Endothelial cell of umbilical vein (primary cell): Measurements from ENCODE around the gene DLX3. TPM values are rescaled to one million over a fixed set of nuclear protein-coding genes. Genes with fewer than 3 reads are reported as not detected.

Experiments used
- BruUV-seq: library from RNA; stranded (reverse); fragments of 400-500 nt; replicated peaks from 2 replicates; lab custom pipeline; 2021; lab: Mats Ljungman, UMichigan
- CTCF ChIA-PET: fragments of 300-600, 350-600 bp; sonication (Branson Sonifier 250); formaldehyde crosslinking; loops from one replicate; lab custom pipeline; 2021; ENCODE audit warnings: antibody characterized with exemption, inconsistent platforms; lab: Charles Lee
- POLR2A ChIA-PET: fragments of 300-600, 350-600 bp; sonication (Branson Sonifier 250); formaldehyde crosslinking; loops from one replicate; lab custom pipeline; 2021; ENCODE audit warnings: antibody characterized with exemption, inconsistent platforms; lab: Charles Lee
- DNase-seq: peaks from one replicate; pipeline ENCODE4 v3.0.0-alpha.2; 2011; ENCODE audit warnings: low read depth, low spot score
- FAIRE-seq: peaks from 2 replicates; lab custom pipeline; 2011; peaks lifted over from hg19 to GRCh38; lab: Jason Lieb, UNC
- H2AFZ ChIP-seq: 2 replicates; pipeline ENCODE4 v1.6.0; 2012; ENCODE audit warnings: low read depth, low read length, control low read depth, inconsistent platforms
- H3K27ac ChIP-seq: 2 replicates; pipeline ENCODE4 v1.5.1; 2011; ENCODE audit warnings: low read depth, mild to moderate bottlenecking, control low read depth, low read length, moderate library complexity; ENCODE audit not compliant: insufficient read depth
- H3K27me3 ChIP-seq, 2 experiments: 2 replicates each; pipeline versions ENCODE4 v1.6.0 to v1.6.1; 2011; ENCODE audit warnings: low read length in 2 of 2, mixed read lengths in 1 of 2; ENCODE audit not compliant: control insufficient read depth in 2 of 2, insufficient read depth in 2 of 2
- H3K36me3 ChIP-seq, 2 experiments: 2 replicates in 1 of 2; 3 replicates in 1 of 2; pipeline ENCODE4 v1.5.1; 2011; ENCODE audit warnings: low read length in 2 of 2, mild to moderate bottlenecking in 1 of 2, moderate library complexity in 1 of 2; ENCODE audit not compliant: control insufficient read depth in 2 of 2, insufficient read depth in 2 of 2; ENCODE audit errors: extremely low read depth in 1 of 2
- H3K4me1 ChIP-seq: 3 replicates; pipeline ENCODE4 v1.5.1; 2011; ENCODE audit warnings: mild to moderate bottlenecking, low read length; ENCODE audit not compliant: control insufficient read depth, insufficient read depth; ENCODE audit errors: extremely low read depth
- H3K4me2 ChIP-seq: 2 replicates; pipeline ENCODE4 v1.6.1; 2011; ENCODE audit warnings: low read length, control low read depth, mixed read lengths; ENCODE audit not compliant: insufficient read depth
- H3K4me3 ChIP-seq, 3 experiments: fragments of 200-600 bp in 1 of 3; sonication (generic), shearing (Covaris generic) in 1 of 3; replicated peaks in 1 of 3; 2 replicates each; pipeline ENCODE4 v1.5.1; 2011 to 2016; ENCODE audit warnings: control low read depth in 3 of 3, low read length in 3 of 3, mild to moderate bottlenecking in 2 of 3, inconsistent platforms in 1 of 3, low read depth in 1 of 3, moderate library complexity in 1 of 3; ENCODE audit not compliant: insufficient read depth in 1 of 3
- H3K79me2 ChIP-seq: 2 replicates; pipeline ENCODE4 v1.6.0; 2012; ENCODE audit warnings: low read length, inconsistent platforms; ENCODE audit not compliant: control insufficient read depth, insufficient read depth
- H3K9ac ChIP-seq: replicated peaks from 2 replicates; pipeline ENCODE3; 2011; ENCODE audit warnings: low read length, control low read depth; ENCODE audit not compliant: insufficient read depth; ENCODE audit errors: extremely low read depth
- H3K9me1 ChIP-seq: replicated peaks from 3 replicates; pipeline ENCODE4 v1.6.0; 2011; ENCODE audit warnings: mild to moderate bottlenecking, low read length; ENCODE audit not compliant: control insufficient read depth, insufficient read depth; ENCODE audit errors: extremely low read depth
- H3K9me3 ChIP-seq: replicated peaks from 2 replicates; pipeline ENCODE4 v1.5.1; 2012; ENCODE audit warnings: low read length, inconsistent platforms; ENCODE audit not compliant: control insufficient read depth, insufficient read depth
- H4K20me1 ChIP-seq: replicated peaks from 2 replicates; pipeline ENCODE3; 2011; ENCODE audit warnings: mild to moderate bottlenecking, low read length; ENCODE audit not compliant: control insufficient read depth, insufficient read depth; ENCODE audit errors: extremely low read depth
- EZH2 ChIP-seq: IDR thresholded peaks from 2 replicates; pipeline ENCODE4 v1.6.1; 2012; ENCODE audit warnings: borderline replicate concordance, low read depth, mild to moderate bottlenecking, moderate library complexity, low read length, inconsistent platforms; ENCODE audit not compliant: severe bottlenecking
- FOS ChIP-seq: IDR thresholded peaks from 2 replicates; pipeline ENCODE4 v1.6.1; 2011; ENCODE audit warnings: mild to moderate bottlenecking, low read length, moderate library complexity, borderline replicate concordance; ENCODE audit not compliant: insufficient read depth
- GATA2 ChIP-seq: IDR thresholded peaks from 2 replicates; pipeline ENCODE4 v1.7.0; 2011; ENCODE audit warnings: low read depth, mild to moderate bottlenecking, moderate library complexity, mixed read lengths, low read length; ENCODE audit not compliant: insufficient read length, insufficient read depth
- JUN ChIP-seq: IDR thresholded peaks from 2 replicates; pipeline ENCODE4 v1.6.1; 2011; ENCODE audit warnings: borderline replicate concordance, low read depth; ENCODE audit not compliant: insufficient read length, insufficient read depth
- MYC ChIP-seq: IDR thresholded peaks from one replicate; pipeline ENCODE4 v1.6.1; 2011; ENCODE audit warnings: mild to moderate bottlenecking, low read depth, low read length
- POLR2A ChIP-seq: IDR thresholded peaks from 2 replicates; pipeline ENCODE4 v1.6.1; 2012; ENCODE audit warnings: low read depth, mild to moderate bottlenecking, control low read depth, low read length
- POLR2AphosphoS5 ChIP-seq: IDR thresholded peaks from 2 replicates; pipeline ENCODE4 v1.6.1; 2012; ENCODE audit warnings: low read depth, mild to moderate bottlenecking, control low read depth, low read length, moderate library complexity; ENCODE audit not compliant: insufficient read depth
- dilution Hi-C: fragments of 300-500 bp; cut with MboI; formaldehyde crosslinking; loops from one replicate; pipeline ENCODE4 v1.15.0; 2019; ENCODE audit warnings: low sequenced_read_pairs; ENCODE audit not compliant: extremely low pct_ligation_motif_present
- intact Hi-C: fragments of 100-400 bp; cut with micrococcal nuclease; formaldehyde crosslinking; loops from one replicate; pipeline ENCODE4 v1.10.0; 2022
- polyA plus RNA-seq, 4 experiments: library from polyadenylated mRNA; depleted of rRNA in 3 of 4; stranded (reverse) in 3 of 4; unstranded in 1 of 4; fragments of >200 nt; gene quantifications; 2 replicates each; pipeline versions ENCODE4 v1.2.1 to v1.2.3, GENCODE V29; 2011 to 2012; ENCODE audit warnings: missing spikeins in 1 of 4
- total RNA-seq: library from RNA; stranded (reverse); gene quantifications from 2 replicates; pipeline ENCODE4 v1.2.3, GENCODE V29; 2021
- TF ChIP-seq, protein P1 (sequence below): IDR thresholded peaks from 2 replicates; pipeline ENCODE4 v1.6.1; 2011; ENCODE audit not compliant: insufficient read depth, insufficient read length
- TF ChIP-seq, protein P2 (sequence below), 2 donors: IDR thresholded peaks; 1 replicate in 1 of 2; 2 replicates in 1 of 2; pipeline ENCODE4 v1.5.1; 2011; ENCODE audit warnings: low read length in 2 of 2, mild to moderate bottlenecking in 2 of 2, moderate library complexity in 2 of 2, control low read depth in 1 of 2, inconsistent platforms in 1 of 2, low read depth in 1 of 2; ENCODE audit not compliant: insufficient read depth in 1 of 2; ENCODE audit errors: extremely low read depth in 1 of 2

Gene DLX3
- total and polyA plus RNA-seq, 2 donors (not counting 3 experiments of a cell fraction or from before 2014, with no cell fraction given): not detected

GRCh38 chr17:50020841-50021599, 26.0 kb upstream of the DLX3 start:
- H3K9ac ChIP-seq: no peak overlapping the region
- H3K27me3 ChIP-seq: peaks cover 3 to 8% of the 10 kb centered on the region in 2 experiments
- BruUV-seq: no TSS peak
- H4K20me1 ChIP-seq: no peaks in the 10 kb centered on the region
- no peaks in the 10 kb centered on the region for H3K79me2 ChIP-seq
- H3K9me3 ChIP-seq: no peaks in the 10 kb centered on the region
- dilution Hi-C loops: no loop called here
- no peaks in the 10 kb centered on the region for H3K36me3 ChIP-seq
- no peak overlapping the region for H3K27ac ChIP-seq
- ChIA-PET POLR2A (interaction anchor here (0.6 kb wide), 1 partner anchor 73 kb away, joined by 5 read pairs; no protein-coding TSS in a partner anchor), CTCF (interaction anchor here (1.0 to 1.2 kb wide), 3 partner anchors 24 to 73 kb away, joined by 3 to 6 read pairs (median 3); no protein-coding TSS in a partner anchor)
- H3K9me1 ChIP-seq: no peaks in the 10 kb centered on the region
- FAIRE-seq: no peak
- H3K4me3 ChIP-seq: no peak overlapping the region
- H3K4me2 ChIP-seq: no peak overlapping the region
- no peaks in the 10 kb centered on the region for H3K4me1 ChIP-seq
- H2AFZ ChIP-seq: no peak overlapping the region
- intact Hi-C loops: no loop called here
- TF ChIP-seq, protein P1, sequence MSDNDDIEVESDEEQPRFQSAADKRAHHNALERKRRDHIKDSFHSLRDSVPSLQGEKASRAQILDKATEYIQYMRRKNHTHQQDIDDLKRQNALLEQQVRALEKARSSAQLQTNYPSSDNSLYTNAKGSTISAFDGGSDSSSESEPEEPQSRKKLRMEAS: no peak
- TF ChIP-seq, protein P2, sequence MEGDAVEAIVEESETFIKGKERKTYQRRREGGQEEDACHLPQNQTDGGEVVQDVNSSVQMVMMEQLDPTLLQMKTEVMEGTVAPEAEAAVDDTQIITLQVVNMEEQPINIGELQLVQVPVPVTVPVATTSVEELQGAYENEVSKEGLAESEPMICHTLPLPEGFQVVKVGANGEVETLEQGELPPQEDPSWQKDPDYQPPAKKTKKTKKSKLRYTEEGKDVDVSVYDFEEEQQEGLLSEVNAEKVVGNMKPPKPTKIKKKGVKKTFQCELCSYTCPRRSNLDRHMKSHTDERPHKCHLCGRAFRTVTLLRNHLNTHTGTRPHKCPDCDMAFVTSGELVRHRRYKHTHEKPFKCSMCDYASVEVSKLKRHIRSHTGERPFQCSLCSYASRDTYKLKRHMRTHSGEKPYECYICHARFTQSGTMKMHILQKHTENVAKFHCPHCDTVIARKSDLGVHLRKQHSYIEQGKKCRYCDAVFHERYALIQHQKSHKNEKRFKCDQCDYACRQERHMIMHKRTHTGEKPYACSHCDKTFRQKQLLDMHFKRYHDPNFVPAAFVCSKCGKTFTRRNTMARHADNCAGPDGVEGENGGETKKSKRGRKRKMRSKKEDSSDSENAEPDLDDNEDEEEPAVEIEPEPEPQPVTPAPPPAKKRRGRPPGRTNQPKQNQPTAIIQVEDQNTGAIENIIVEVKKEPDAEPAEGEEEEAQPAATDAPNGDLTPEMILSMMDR (IDR thresholded peaks at IDR 0.05; ENCODE audit: extremely low read depth in 1 of 2, insufficient read depth in 1 of 2, low read depth in 1 of 2, low read length in 2 of 2): no peak
- TF ChIP-seq POLR2AphosphoS5: no peak
- TF ChIP-seq POLR2A: no peak
- no peak for TF ChIP-seq FOS
- TF ChIP-seq GATA2: no peak
- no peak for TF ChIP-seq MYC
- TF ChIP-seq EZH2: no peak
- no peak for TF ChIP-seq JUN
- DNase-seq: no peak
